Measurements from ENCODE around the gene CRB1. TPM values are rescaled to one million over a fixed set of nuclear protein-coding genes. Genes with fewer than 3 reads are reported as not detected.
A peak's percentile ranks its signal among the peaks of the same experiment; 100 is the strongest.

The CRB1 gene
- total and polyA plus RNA-seq, 2 of the 8 experiments (the other 6 are each of a cell fraction or from before 2014, with no cell fraction given), result 0.03 TPM; not detected in 1

GRCh38 chr1:197306381-197307062 is 38.5 kb downstream of the CRB1 start:
- no peak overlapping the region for H3K27ac ChIP-seq (ENCODE audit: low read depth, low read length)
- H2AK5ac ChIP-seq (ENCODE audit: low read depth, low read length), result no peak overlapping the region
- CTCF ChIA-PET (ENCODE audit: partially characterized antibody), result no interaction called here
- no peaks in the 10 kb centered on the region for H3K27me3 ChIP-seq (replicated peaks in 1 of 4; ENCODE audit: control insufficient read depth in 3 of 4, extremely low read depth in 1 of 4, insufficient read depth in 3 of 4, low read length in 3 of 4)
- no peak overlapping the region for H3K23ac ChIP-seq (ENCODE audit: insufficient read length)
- no peak overlapping the region for H4K8ac ChIP-seq (ENCODE audit: extremely low read depth, insufficient read depth, low read length)
- H2BK5ac ChIP-seq (ENCODE audit: low read depth, low read length), result no peak overlapping the region
- H4K91ac ChIP-seq (replicated peaks; ENCODE audit: insufficient read length, low read length), result no peak overlapping the region
- no peaks in the 10 kb centered on the region for H3K79me2 ChIP-seq (ENCODE audit: control insufficient read depth in 1 of 2, insufficient read depth in 2 of 2, low read length in 2 of 2)
- no peak overlapping the region for H3K4me2 ChIP-seq (ENCODE audit: insufficient read depth in 1 of 2, low read depth in 2 of 2, low read length in 2 of 2)
- no peak overlapping the region for H3K56ac ChIP-seq (replicated peaks; ENCODE audit: insufficient read length, low read depth, low read length)
- H2BK20ac ChIP-seq (ENCODE audit: low read length), result no peak overlapping the region
- H3K18ac ChIP-seq (ENCODE audit: extremely low read depth, low read length), result no peak overlapping the region
- H2BK120ac ChIP-seq (replicated peaks; ENCODE audit: low read depth, low read length), result no peak overlapping the region
- H2AFZ ChIP-seq (ENCODE audit: low read length), result peak overlapping the region; percentile 48; the same call in 1 of the 2 replicates
- no peak for FAIRE-seq
- no peak overlapping the region for H3K9ac ChIP-seq (replicated peaks in 1 of 4; ENCODE audit: extremely low read depth in 1 of 4, low read depth in 3 of 4, low read length in 3 of 4)
- H3K23me2 ChIP-seq (ENCODE audit: low read depth, low read length), result no peaks in the 10 kb centered on the region
- no peaks in the 10 kb centered on the region for H3K79me1 ChIP-seq (ENCODE audit: low read depth, low read length)
- no peaks in the 10 kb centered on the region for H3K36me3 ChIP-seq (ENCODE audit: control insufficient read depth in 2 of 4, insufficient read depth in 4 of 4, low read length in 3 of 4)
- no peak overlapping the region for H2BK12ac ChIP-seq (ENCODE audit: low read depth, low read length)
- 90% methylated on average over 2 of the region's 2 CpGs; no CpG with 5 or more reads in 1 of the 2 experiments for WGBS, 2 experiments (ENCODE audit: extremely low coverage in 1 of 2, insufficient coverage in 1 of 2, insufficient read length in 1 of 2, insufficient replicate concordance in 2 of 2, low coverage in 1 of 2, low lambda C conversion rate in 2 of 2, missing lambda C conversion rate in 1 of 2)
- POLR2A ChIA-PET (ENCODE audit: partially characterized antibody), result no interaction called here
- H2BK15ac ChIP-seq (ENCODE audit: low read length), result no peak overlapping the region
- TF ChIP-seq ZNF274 (IDR thresholded peaks at IDR 0.05; ENCODE audit: borderline replicate concordance, extremely low read depth, low read length) (no peak), TBP (IDR thresholded peaks at IDR 0.05; ENCODE audit: low read depth, low read length) (no peak), TCF12 (IDR thresholded peaks at IDR 0.05; ENCODE audit: low read depth, low read length) (no peak), TAF7 (optimal IDR thresholded peaks at IDR 0.05; ENCODE audit: borderline replicate concordance, low read depth, low read length) (no peak), MAFK (IDR thresholded peaks at IDR 0.05; ENCODE audit: low read depth, low read length) (no peak), JUND (IDR thresholded peaks at IDR 0.05; ENCODE audit: low read length) (no peak), SIX5 (IDR thresholded peaks at IDR 0.05; ENCODE audit: low read depth, low read length) (no peak), SAP30 (IDR thresholded peaks at IDR 0.05; ENCODE audit: insufficient read depth, insufficient replicate concordance, low read length) (no peak), SP4 (IDR thresholded peaks at IDR 0.05; ENCODE audit: low read length) (no peak)
- no peak overlapping the region for H3K4ac ChIP-seq (replicated peaks; ENCODE audit: insufficient read length, low read depth, low read length)
- no peak overlapping the region for H3K14ac ChIP-seq (ENCODE audit: insufficient read length)
- no peak overlapping the region for H3K4me3 ChIP-seq (ENCODE audit: extremely low read depth in 1 of 4, insufficient read depth in 2 of 4, low read depth in 3 of 4, low read length in 4 of 4)
- no peak overlapping the region for H4K5ac ChIP-seq (ENCODE audit: insufficient read length, low read depth, low read length)
- H3K4me1 ChIP-seq (replicated peaks in 1 of 4; ENCODE audit: control insufficient read depth in 3 of 4, insufficient read depth in 4 of 4, low read length in 3 of 4), result no peaks in the 10 kb centered on the region
- H3K9me3 ChIP-seq (ENCODE audit: insufficient read depth in 2 of 2, low read depth in 1 of 2, low read length in 1 of 2), result peaks cover 0 to 3% of the 10 kb centered on the region in 2 experiments; a peak in 1 of 4 replicates
- no peaks in the 10 kb centered on the region for H4K20me1 ChIP-seq (replicated peaks in 1 of 2; ENCODE audit: control insufficient read depth in 1 of 2, insufficient read depth in 2 of 2, low read length in 2 of 2)
- DNase-seq (ENCODE audit: low read depth in 1 of 2, low spot score in 2 of 2), result no peak
